Measurements from ENCODE around the gene IL6. TPM values are rescaled to one million over a fixed set of nuclear protein-coding genes. Genes with fewer than 3 reads are reported as not detected.

Gene IL6
- total RNA-seq, 1 experiment from 2014 or later = 0.52 TPM

GRCh38 chr7:22727714-22728035, 675 bp downstream of the IL6 start:
- Mint-ChIP-seq H3K9me3 (no peaks in the 10 kb centered on the region), H3K4me1 (peaks cover 42% of the 10 kb centered on the region), H3K27ac (no peak overlapping the region), H3K36me3 (no peaks in the 10 kb centered on the region), H3K27me3 (ENCODE audit: low read depth) (peaks cover 4% of the 10 kb centered on the region), H3K4me3 (no peak overlapping the region)
- TF ChIP-seq SOX15 (CRISPR knock-in tag; IDR thresholded peaks at IDR 0.05) (no peak), PRRX2 (CRISPR knock-in tag; IDR thresholded peaks at IDR 0.05) (no peak), ZNF396 (CRISPR knock-in tag; IDR thresholded peaks at IDR 0.05; ENCODE audit: borderline replicate concordance) (no peak), FOXP1 (CRISPR knock-in tag; IDR thresholded peaks at IDR 0.05; ENCODE audit: borderline replicate concordance) (no peak), RORB (CRISPR knock-in tag; IDR thresholded peaks at IDR 0.05) (no peak), EMX1 (CRISPR knock-in tag; IDR thresholded peaks at IDR 0.05) (no peak), ZNF317 (CRISPR knock-in tag; IDR thresholded peaks at IDR 0.05; ENCODE audit: borderline replicate concordance, low read depth) (no peak), NR2C2 (CRISPR knock-in tag; IDR thresholded peaks at IDR 0.05) (no peak)
- ChIA-PET POLR2A (interaction anchor here (1.0 kb wide), 1 partner anchor 166 kb away, joined by 4 read pairs; no protein-coding TSS in a partner anchor), CTCF (interaction anchor here (0.6 to 6.7 kb wide), 18 partner anchors 9 to 179 kb away, joined by 3 to 197 read pairs (median 4); no protein-coding TSS in a partner anchor)
- DNase-seq (ENCODE audit: low spot score) (no peak), ATAC-seq (no peak)

GRCh38 chr7:22728401-22729029, 1.5 kb downstream of the IL6 start:
- Mint-ChIP-seq H3K9me3 (no peaks in the 10 kb centered on the region), H3K27ac (no peak overlapping the region), H3K36me3 (no peaks in the 10 kb centered on the region), H3K27me3 (ENCODE audit: low read depth) (peaks cover 4% of the 10 kb centered on the region), H3K4me3 (no peak overlapping the region), H3K4me1 (peaks cover 40% of the 10 kb centered on the region)
- POLR2A ChIA-PET = no interaction called here
- DNase-seq (ENCODE audit: low spot score) (no peak), ATAC-seq (no peak)
- no peak for TF ChIP-seq FOXP4 (CRISPR knock-in tag; IDR thresholded peaks at IDR 0.05)
- no peak for TF ChIP-seq E2F5 (CRISPR knock-in tag; IDR thresholded peaks at IDR 0.05)
- TF ChIP-seq RELA (CRISPR knock-in tag; IDR thresholded peaks at IDR 0.05; ENCODE audit: borderline replicate concordance) = no peak
- no peak for TF ChIP-seq JUN (CRISPR knock-in tag; IDR thresholded peaks at IDR 0.05)
- no peak for TF ChIP-seq MYBL2 (CRISPR knock-in tag; IDR thresholded peaks at IDR 0.05)
- no peak for TF ChIP-seq ZNF281 (CRISPR knock-in tag; IDR thresholded peaks at IDR 0.05)
- TF ChIP-seq ZNF138 (CRISPR knock-in tag; conservative IDR thresholded peaks at IDR 0.05) = no peak
- no peak for TF ChIP-seq SP1 (CRISPR knock-in tag; conservative IDR thresholded peaks at IDR 0.05)
- no peak for TF ChIP-seq GTF2I (CRISPR knock-in tag; conservative IDR thresholded peaks at IDR 0.05)
- TF ChIP-seq CREB1 (CRISPR knock-in tag; IDR thresholded peaks at IDR 0.05) = no peak
- TF ChIP-seq PRDM15 (CRISPR knock-in tag; IDR thresholded peaks at IDR 0.05) = no peak
- TF ChIP-seq ZNF232 (CRISPR knock-in tag; IDR thresholded peaks at IDR 0.05) = no peak
- CTCF ChIA-PET = interaction anchor here (0.6 to 6.7 kb wide), 12 partner anchors 9 to 174 kb away, joined by 3 to 197 read pairs (median 4); no protein-coding TSS in a partner anchor

Measured in WTC11 (cell line).